ENCODE measurements around the gene C1orf56.

The C1orf56 gene

GRCh38 chr1:151032164-151032563 is 15.4 kb upstream of the C1orf56 start:
- Histone ChIP-seq H3K4me3 (ENCODE audit: low read depth, low read length) (no peak overlapping the region), H3K27ac (ENCODE audit: low read depth, low read length) (no peak overlapping the region), H3K27me3 (ENCODE audit: control insufficient read depth, insufficient read depth, low read length) (no peaks in the 10 kb centered on the region), H3K9ac (ENCODE audit: low read length) (no peak overlapping the region), H3K9me3 (ENCODE audit: control insufficient read depth, insufficient read depth, low read depth, low read length) (no peaks in the 10 kb centered on the region), H3K4me1 (ENCODE audit: control insufficient read depth, insufficient read depth, low read length) (peaks cover 6% of the 10 kb centered on the region; the same call in 1 of the 2 replicates), H3K36me3 (ENCODE audit: control insufficient read depth, insufficient read depth, low read length) (peaks cover 53% of the 10 kb centered on the region)

- Histone ChIP-seq H3K9me3 (ENCODE audit: control insufficient read depth, insufficient read depth, low read depth, low read length) (no peaks in the 10 kb centered on the region), H3K9ac (ENCODE audit: low read length) (no peak overlapping the region), H3K27me3 (ENCODE audit: control insufficient read depth, insufficient read depth, low read length) (no peaks in the 10 kb centered on the region), H3K36me3 (ENCODE audit: control insufficient read depth, insufficient read depth, low read length) (peaks cover 30% of the 10 kb centered on the region), H3K27ac (ENCODE audit: low read depth, low read length) (no peak overlapping the region), H3K4me1 (ENCODE audit: control insufficient read depth, insufficient read depth, low read length) (peaks cover 6% of the 10 kb centered on the region; the same call in 1 of the 2 replicates), H3K4me3 (ENCODE audit: low read depth, low read length) (no peak overlapping the region)
These were observed 12.4 kb upstream of the C1orf56 start for GRCh38 chr1:151035167-151035566.

DNA sequence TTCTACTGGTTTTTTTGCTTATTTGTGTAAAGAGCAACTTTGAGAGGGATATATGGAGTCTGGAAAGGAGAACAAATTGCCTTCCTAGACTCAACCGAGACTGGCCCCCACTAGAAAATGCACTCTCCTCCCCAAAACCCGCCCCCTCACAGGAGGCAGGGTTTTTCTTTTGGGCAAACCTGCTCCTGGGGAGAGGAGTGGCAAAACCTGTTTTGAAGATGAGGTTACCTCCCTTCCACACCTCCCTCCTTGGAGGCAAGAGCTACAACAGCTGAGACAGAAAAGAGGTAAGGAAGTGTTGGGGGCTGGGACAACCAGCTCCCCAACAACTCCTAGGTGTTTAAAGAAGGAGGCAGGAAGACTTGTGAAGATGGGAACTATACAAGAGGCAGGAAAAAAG is 11.2 kb upstream of the C1orf56 start, which contains the start of gene BNIPL:
TSS of gene BNIPL (plus strand) at position 231 of the 400 bp plus-strand sequence. CDS start at position 371, 140 bp downstream.
- H3K27me3 ChIP-seq (ENCODE audit: control insufficient read depth, insufficient read depth, low read length), result no peaks in the 10 kb centered on the region
- H3K27ac ChIP-seq (ENCODE audit: low read depth, low read length), result no peak within 1 kb of the TSS
- H3K36me3 ChIP-seq (ENCODE audit: control insufficient read depth, insufficient read depth, low read length), result peaks cover 20% of the 10 kb centered on the region
- no peak within 1 kb of the TSS for H3K9ac ChIP-seq (ENCODE audit: low read length)
- H3K4me1 ChIP-seq (ENCODE audit: control insufficient read depth, insufficient read depth, low read length), result peaks cover 6% of the 10 kb centered on the region; the same call in 1 of the 2 replicates
- H3K9me3 ChIP-seq (ENCODE audit: control insufficient read depth, insufficient read depth, low read depth, low read length), result no peaks in the 10 kb centered on the region
- H3K4me3 ChIP-seq (ENCODE audit: low read depth, low read length), result no peak within 1 kb of the TSS

DNA sequence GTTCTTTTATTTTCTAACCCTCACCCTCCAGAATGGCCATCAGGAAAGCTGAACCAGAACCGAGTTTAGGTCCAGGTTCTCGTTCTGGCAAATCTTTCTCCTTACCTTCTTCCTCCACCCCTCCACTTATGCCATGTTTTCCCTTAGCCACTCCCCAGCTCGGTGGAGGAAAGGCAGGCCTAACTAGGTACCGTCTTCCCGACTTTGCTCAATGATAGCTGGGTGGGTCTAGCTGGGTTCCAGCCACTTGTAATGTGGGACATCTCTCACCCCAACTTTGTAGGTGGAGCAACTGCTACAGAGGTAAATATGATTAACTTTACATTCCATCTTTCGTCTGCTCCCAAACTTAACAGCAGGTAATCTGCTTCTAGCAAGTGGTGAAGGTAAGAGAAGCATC is 10.5 kb upstream of the C1orf56 start:
- peaks cover 16% of the 10 kb centered on the region for H3K36me3 ChIP-seq (ENCODE audit: control insufficient read depth, insufficient read depth, low read length)
- peaks cover 6% of the 10 kb centered on the region; the same call in 1 of the 2 replicates for H3K4me1 ChIP-seq (ENCODE audit: control insufficient read depth, insufficient read depth, low read length)
- no peaks in the 10 kb centered on the region for H3K27me3 ChIP-seq (ENCODE audit: control insufficient read depth, insufficient read depth, low read length)
- H3K4me3 ChIP-seq (ENCODE audit: low read depth, low read length), result no peak overlapping the region
- no peak overlapping the region for H3K27ac ChIP-seq (ENCODE audit: low read depth, low read length)
- no peak overlapping the region for H3K9ac ChIP-seq (ENCODE audit: low read length)
- no peaks in the 10 kb centered on the region for H3K9me3 ChIP-seq (ENCODE audit: control insufficient read depth, insufficient read depth, low read depth, low read length)

- Histone ChIP-seq H3K4me1 (ENCODE audit: control insufficient read depth, insufficient read depth, low read length) (peaks cover 6% of the 10 kb centered on the region; the same call in 1 of the 2 replicates), H3K27me3 (ENCODE audit: control insufficient read depth, insufficient read depth, low read length) (no peaks in the 10 kb centered on the region), H3K9me3 (ENCODE audit: control insufficient read depth, insufficient read depth, low read depth, low read length) (no peaks in the 10 kb centered on the region), H3K4me3 (ENCODE audit: low read depth, low read length) (no peak overlapping the region), H3K36me3 (ENCODE audit: control insufficient read depth, insufficient read depth, low read length) (peaks cover 7% of the 10 kb centered on the region; the same call in 1 of the 2 replicates), H3K27ac (ENCODE audit: low read depth, low read length) (no peak overlapping the region), H3K9ac (ENCODE audit: low read length) (no peak overlapping the region)
These were observed 8.0 kb upstream of the C1orf56 start for GRCh38 chr1:151039521-151039920.

- Histone ChIP-seq H3K27ac (ENCODE audit: low read depth, low read length) (no peak overlapping the region), H3K4me1 (ENCODE audit: control insufficient read depth, insufficient read depth, low read length) (peaks cover 4% of the 10 kb centered on the region; the same call in 1 of the 2 replicates), H3K4me3 (ENCODE audit: low read depth, low read length) (no peak overlapping the region), H3K27me3 (ENCODE audit: control insufficient read depth, insufficient read depth, low read length) (no peaks in the 10 kb centered on the region), H3K9ac (ENCODE audit: low read length) (no peak overlapping the region), H3K9me3 (ENCODE audit: control insufficient read depth, insufficient read depth, low read depth, low read length) (no peaks in the 10 kb centered on the region), H3K36me3 (ENCODE audit: control insufficient read depth, insufficient read depth, low read length) (no peaks in the 10 kb centered on the region)
These were observed 4.4 kb upstream of the C1orf56 start for GRCh38 chr1:151043163-151043562.

GRCh38 chr1:151047925-151048644 is 534 bp downstream of the C1orf56 start:
- Histone ChIP-seq H3K27me3 (ENCODE audit: control insufficient read depth, insufficient read depth, low read length) (no peaks in the 10 kb centered on the region), H3K9me3 (ENCODE audit: control insufficient read depth, insufficient read depth, low read depth, low read length) (no peaks in the 10 kb centered on the region), H3K36me3 (ENCODE audit: control insufficient read depth, insufficient read depth, low read length) (peaks cover 24% of the 10 kb centered on the region), H3K4me1 (ENCODE audit: control insufficient read depth, insufficient read depth, low read length) (peaks cover 4% of the 10 kb centered on the region), H3K27ac (ENCODE audit: low read depth, low read length) (peak overlapping the region; percentile 82), H3K9ac (ENCODE audit: low read length) (peak overlapping the region; percentile 85), H3K4me3 (ENCODE audit: low read depth, low read length) (peak overlapping the region; percentile 81)

DNA sequence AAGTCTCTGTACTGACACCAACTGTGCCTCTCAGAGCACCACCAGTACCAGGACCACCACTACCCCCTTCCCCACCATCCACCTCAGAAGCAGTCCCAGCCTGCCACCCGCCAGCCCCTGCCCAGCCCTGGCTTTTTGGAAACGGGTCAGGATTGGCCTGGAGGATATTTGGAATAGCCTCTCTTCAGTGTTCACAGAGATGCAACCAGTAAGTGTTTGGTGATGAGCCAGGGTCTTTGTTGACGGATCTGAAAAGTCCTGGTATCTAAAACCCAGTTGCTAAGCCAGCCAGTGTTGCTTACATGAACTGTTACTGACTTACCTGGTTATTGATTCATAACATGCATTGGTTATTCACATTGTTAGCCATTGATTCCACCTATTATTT is 1.1 kb downstream of the C1orf56 start:
- Histone ChIP-seq H3K9me3 (ENCODE audit: control insufficient read depth, insufficient read depth, low read depth, low read length) (no peaks in the 10 kb centered on the region), H3K27me3 (ENCODE audit: control insufficient read depth, insufficient read depth, low read length) (no peaks in the 10 kb centered on the region), H3K4me1 (ENCODE audit: control insufficient read depth, insufficient read depth, low read length) (peaks cover 4% of the 10 kb centered on the region), H3K36me3 (ENCODE audit: control insufficient read depth, insufficient read depth, low read length) (peaks cover 29% of the 10 kb centered on the region), H3K9ac (ENCODE audit: low read length) (peak overlapping the region; percentile 85), H3K4me3 (ENCODE audit: low read depth, low read length) (peak overlapping the region; percentile 81), H3K27ac (ENCODE audit: low read depth, low read length) (no peak overlapping the region)

DNA sequence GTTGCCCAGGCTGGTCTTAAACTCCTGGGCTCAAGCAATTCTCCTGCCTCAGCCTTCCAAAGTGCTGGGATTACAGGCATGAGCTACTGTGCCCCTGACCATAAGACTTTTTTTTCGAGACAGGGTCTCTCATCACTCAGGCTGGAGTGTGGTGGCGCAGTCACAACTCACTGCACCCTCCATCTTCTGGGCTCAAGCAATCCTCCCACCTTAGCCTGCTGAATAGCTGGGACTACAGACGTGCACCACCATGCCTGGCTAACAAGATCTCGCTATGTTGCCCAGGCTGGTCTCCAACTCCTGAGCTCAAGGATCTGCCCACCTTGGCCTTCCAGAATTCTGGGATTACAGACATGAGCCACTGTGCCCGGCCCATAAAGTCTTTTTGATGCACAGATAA is 1.9 kb downstream of the C1orf56 start:
- H3K9ac ChIP-seq (ENCODE audit: low read length), result no peak overlapping the region
- no peaks in the 10 kb centered on the region for H3K9me3 ChIP-seq (ENCODE audit: control insufficient read depth, insufficient read depth, low read depth, low read length)
- no peak overlapping the region for H3K4me3 ChIP-seq (ENCODE audit: low read depth, low read length)
- H3K4me1 ChIP-seq (ENCODE audit: control insufficient read depth, insufficient read depth, low read length), result peaks cover 4% of the 10 kb centered on the region
- H3K27me3 ChIP-seq (ENCODE audit: control insufficient read depth, insufficient read depth, low read length), result no peaks in the 10 kb centered on the region
- peaks cover 37% of the 10 kb centered on the region for H3K36me3 ChIP-seq (ENCODE audit: control insufficient read depth, insufficient read depth, low read length)
- no peak overlapping the region for H3K27ac ChIP-seq (ENCODE audit: low read depth, low read length)

GRCh38 chr1:151050051-151050688 is 2.6 kb downstream of the C1orf56 start:
- Histone ChIP-seq H3K4me1 (ENCODE audit: control insufficient read depth, insufficient read depth, low read length) (peaks cover 4% of the 10 kb centered on the region), H3K36me3 (ENCODE audit: control insufficient read depth, insufficient read depth, low read length) (peaks cover 45% of the 10 kb centered on the region), H3K9ac (ENCODE audit: low read length) (no peak overlapping the region), H3K4me3 (ENCODE audit: low read depth, low read length) (no peak overlapping the region), H3K27ac (ENCODE audit: low read depth, low read length) (no peak overlapping the region), H3K9me3 (ENCODE audit: control insufficient read depth, insufficient read depth, low read depth, low read length) (no peaks in the 10 kb centered on the region), H3K27me3 (ENCODE audit: control insufficient read depth, insufficient read depth, low read length) (no peaks in the 10 kb centered on the region)

GRCh38 chr1:151051356-151052009 is 3.9 kb downstream of the C1orf56 start:
- Histone ChIP-seq H3K4me3 (ENCODE audit: low read depth, low read length) (no peak overlapping the region), H3K4me1 (ENCODE audit: control insufficient read depth, insufficient read depth, low read length) (peaks cover 5% of the 10 kb centered on the region), H3K9ac (ENCODE audit: low read length) (no peak overlapping the region), H3K9me3 (ENCODE audit: control insufficient read depth, insufficient read depth, low read depth, low read length) (no peaks in the 10 kb centered on the region), H3K27me3 (ENCODE audit: control insufficient read depth, insufficient read depth, low read length) (no peaks in the 10 kb centered on the region), H3K36me3 (ENCODE audit: control insufficient read depth, insufficient read depth, low read length) (peaks cover 58% of the 10 kb centered on the region), H3K27ac (ENCODE audit: low read depth, low read length) (no peak overlapping the region)

Data from HUES6 (cell line).